NCI-H1436 (cell line): Measurements from ENCODE around the gene SOX8.

Source experiments
- DNase-seq: peaks from one replicate; lab custom pipeline; 2025; lab: John Stamatoyannopoulos, UW

The SOX8 gene

GRCh38 chr16:974001-974601 lies 7.5 kb upstream of the SOX8 start:
- DNase-seq = no peak

DNA sequence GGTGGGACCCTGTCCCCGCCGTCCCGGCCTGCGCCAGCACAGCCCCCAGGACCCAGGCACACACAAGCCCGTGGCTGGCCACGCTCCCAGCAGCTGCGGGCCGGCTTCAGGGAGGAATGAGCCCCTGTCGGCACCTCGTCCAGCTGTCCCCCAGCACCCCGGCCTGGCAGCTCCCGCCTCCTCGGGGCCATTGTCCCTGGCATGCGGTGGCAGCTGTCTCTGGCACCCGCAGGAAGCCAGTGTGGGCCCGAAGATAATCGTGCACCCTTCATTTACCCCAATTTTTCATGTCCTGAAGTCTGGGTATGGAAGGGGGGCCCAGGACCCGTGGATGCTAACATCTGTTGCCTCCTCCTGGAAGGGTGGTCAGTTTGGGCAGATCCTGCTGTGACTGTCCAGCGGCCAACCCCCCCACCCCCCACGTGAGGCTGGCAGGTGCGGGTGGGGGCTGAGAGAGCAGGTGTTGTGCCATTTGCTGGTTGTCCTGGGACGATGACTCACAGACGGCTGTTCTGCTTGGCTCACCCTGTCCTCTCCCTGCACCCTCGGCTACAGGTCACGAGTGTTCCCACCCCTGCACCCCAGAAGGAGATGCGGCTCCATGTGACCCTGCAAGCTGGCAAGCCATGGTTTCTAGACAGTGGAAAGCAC lies 6.8 kb upstream of the SOX8 start:
- DNase-seq = no peak

DNA sequence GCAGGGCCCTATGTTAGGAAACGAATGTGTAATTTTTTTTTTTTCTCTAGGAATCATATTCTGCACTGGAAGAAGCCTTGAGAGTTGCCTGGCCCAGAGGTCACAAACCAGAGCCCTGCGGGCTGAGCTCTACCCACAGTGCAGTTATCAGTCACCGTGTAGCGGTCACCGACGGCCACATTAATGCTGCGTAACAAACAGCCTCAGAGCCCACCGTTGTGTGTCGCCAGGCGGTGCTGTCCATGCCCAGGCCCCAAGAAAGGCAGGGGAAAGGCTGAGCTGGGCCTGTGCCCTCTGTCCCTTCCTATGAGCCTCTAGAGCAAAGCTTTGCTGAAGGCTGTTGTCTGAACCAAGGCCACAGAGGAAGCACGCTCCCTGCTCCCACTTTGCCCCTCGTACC lies 6.3 kb upstream of the SOX8 start:
- no peak for DNase-seq

GRCh38 chr16:976389-976931 lies 5.1 kb upstream of the SOX8 start:
- DNase-seq = no peak

DNA sequence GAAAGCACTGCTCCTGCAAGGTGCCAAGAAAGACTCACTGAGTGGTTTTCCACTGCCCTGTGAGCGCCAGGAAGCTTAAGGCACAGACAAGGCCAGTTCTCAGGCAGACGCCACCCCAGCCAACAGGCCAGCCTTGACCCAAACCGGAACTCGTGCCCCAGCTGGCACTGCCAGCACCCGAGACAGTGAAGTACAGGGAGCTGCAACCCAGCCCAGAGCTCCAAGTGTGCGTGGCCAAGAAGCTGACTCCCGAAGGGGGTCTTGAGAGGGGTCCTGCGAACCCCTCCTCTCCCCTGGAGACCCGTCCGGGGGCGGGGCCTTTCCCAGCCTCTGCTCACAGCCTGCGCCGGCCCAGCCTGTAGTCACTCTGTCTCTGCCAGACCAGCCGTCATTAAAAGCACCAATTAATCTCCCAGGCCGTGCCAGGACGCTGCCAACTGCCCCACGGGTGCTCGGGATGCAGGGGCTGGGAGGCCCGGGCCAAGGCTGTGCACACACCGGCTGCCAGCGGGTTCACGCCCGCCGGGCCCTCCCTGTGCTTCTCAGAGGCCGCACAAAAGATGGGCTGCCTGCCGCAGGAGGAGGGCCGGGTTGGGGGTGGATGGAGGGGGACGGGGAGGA lies 4.4 kb upstream of the SOX8 start:
- no peak for DNase-seq

GRCh38 chr16:977896-978295 lies 3.7 kb upstream of the SOX8 start:
- DNase-seq = no peak

DNA sequence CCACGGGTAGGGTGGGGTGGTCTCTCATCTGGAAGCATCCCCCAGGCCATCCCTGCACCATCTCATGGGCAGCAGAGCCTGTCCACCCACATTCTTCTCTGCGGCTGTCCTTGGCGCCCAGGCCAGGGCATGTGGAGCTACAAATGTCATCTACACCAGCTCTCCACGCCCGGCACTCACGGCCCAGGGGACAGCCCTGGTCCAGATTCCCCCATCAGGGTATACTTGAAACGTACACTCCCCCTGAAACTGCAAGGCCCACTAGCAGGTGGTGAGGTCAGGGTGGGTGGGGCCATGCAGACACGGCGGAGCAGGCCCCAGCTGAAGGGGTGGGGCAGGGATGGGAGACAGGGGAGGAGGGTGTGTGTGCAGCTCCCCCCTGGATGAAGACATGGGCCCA lies 3.2 kb upstream of the SOX8 start:
- no peak for DNase-seq

DNA sequence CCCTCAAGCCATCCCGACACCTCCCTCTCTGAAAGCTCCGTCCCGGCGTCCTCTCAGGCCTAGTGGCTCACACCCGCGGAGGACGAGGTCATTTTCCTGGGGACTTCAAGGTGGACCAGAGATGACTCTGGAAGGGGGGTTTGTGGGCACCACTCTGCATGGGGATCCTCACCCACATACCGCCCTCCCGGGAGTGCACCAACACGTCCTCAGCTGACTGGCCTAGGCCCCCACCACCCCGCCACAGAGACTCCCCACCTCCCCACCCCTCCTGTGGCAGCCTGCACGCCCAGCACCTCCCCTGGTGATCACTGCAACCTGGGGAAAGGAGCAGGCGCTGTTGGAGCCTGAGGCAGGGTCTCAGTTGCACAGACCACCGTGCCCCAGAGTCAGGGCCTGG lies 2.4 kb upstream of the SOX8 start:
- DNase-seq = no peak

GRCh38 chr16:979859-980594 lies 1.5 kb upstream of the SOX8 start:
- no peak for DNase-seq

- DNase-seq = no peak
Measured at GRCh38 chr16:980595-980854, 1.0 kb upstream of the SOX8 start.

DNA sequence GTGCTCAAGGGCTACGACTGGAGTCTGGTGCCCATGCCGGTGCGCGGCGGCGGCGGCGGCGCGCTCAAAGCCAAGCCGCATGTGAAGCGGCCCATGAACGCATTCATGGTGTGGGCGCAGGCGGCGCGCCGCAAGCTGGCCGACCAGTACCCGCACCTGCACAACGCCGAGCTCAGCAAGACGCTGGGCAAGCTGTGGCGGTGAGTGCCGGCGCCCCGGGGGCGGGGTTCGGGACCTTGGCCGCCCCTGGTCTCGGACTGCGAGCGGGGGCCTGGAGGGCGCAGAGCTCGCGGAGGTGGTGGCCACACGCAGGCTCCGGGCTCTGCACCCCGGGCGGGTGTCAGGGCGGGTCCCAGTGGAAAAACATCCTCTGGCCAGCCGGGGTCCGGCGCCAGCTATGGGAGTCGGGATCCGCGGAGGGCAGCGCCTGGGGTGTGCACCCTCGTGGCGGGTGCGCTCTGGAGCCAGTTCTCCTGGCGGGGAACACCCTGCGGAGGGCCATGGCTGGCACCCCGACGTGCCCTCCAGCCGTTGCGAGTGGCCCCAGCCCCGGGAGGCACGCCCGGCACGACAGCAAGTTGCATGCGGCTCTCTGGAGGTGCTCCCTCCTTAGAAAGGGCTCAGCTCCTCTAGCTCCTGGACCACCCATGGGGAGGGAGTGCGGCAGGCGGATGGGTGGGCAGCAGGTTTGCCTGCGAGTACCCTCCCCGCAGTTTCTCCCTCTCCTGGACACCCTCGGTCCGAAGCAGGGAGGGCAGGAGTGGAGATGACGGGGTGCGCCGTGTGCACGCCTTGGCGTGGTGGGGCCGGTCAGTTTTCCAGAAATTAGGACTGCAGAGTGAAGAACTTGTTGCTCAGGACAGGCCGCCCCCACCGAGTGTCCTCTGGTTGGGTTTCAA lies 824 bp downstream of the SOX8 start:
- no peak for DNase-seq

GRCh38 chr16:983044-984030 lies 1.8 kb downstream of the SOX8 start:
- no peak for DNase-seq

- DNase-seq = no peak
Measured at GRCh38 chr16:984121-984694, 2.6 kb downstream of the SOX8 start.

GRCh38 chr16:984736-985636 lies 3.4 kb downstream of the SOX8 start:
- no peak for DNase-seq

DNA sequence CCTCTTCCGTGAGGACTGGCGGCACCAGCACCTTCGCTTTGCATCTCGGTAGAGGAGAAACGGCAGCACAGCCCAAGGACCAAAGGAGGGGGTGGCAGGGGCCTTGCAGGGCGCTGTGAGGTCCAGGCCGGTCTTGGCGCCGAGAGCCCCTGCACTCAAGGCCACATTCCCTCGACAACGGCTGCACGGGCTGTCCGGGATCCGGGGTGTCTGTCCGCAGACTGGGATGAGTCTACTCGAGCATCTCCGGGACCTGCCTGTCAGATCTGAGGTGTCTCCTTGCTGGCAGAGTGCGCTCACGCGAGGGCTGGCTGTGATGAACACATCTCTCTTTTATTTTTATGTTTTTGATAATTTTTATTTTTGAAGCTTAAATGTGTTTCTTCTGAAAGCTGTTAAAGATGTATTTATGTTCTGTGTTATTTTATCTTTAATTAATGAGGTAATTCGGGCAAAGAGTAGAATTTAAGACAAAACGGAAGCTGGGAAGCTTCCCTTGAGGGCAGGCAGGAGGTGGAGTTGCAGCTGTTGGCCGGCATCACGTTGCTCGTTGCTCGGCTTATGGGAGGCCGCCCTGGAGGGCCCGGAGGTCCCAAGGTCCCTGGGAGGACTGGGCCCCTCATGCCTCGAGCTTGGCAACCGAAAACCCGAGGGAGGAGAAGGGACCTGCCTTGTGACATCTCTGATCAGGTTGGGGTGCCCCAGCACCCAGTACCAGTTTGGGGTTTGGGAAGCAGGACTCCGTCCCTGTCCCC lies 4.3 kb downstream of the SOX8 start:
- no peak for DNase-seq

DNA sequence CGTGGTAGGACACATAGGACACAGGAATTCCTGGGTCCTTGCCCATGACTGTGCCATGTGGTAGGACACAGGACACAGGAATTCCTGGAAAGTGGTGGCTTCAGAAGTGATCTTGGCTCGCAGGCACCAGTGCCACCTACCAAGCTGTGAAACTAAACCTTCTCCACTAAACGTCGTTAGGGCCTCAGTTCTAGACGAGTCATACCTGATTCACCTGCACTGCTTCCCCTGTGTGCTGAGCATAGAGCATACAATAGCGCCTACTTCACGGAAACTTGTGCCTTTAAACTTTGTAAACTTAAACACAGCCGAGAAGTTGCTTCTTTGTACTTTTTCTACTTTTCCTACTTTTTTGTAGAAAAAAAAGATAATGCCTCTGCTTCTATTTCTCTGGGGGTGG lies 4.8 kb downstream of the SOX8 start:
- DNase-seq = no peak

DNA sequence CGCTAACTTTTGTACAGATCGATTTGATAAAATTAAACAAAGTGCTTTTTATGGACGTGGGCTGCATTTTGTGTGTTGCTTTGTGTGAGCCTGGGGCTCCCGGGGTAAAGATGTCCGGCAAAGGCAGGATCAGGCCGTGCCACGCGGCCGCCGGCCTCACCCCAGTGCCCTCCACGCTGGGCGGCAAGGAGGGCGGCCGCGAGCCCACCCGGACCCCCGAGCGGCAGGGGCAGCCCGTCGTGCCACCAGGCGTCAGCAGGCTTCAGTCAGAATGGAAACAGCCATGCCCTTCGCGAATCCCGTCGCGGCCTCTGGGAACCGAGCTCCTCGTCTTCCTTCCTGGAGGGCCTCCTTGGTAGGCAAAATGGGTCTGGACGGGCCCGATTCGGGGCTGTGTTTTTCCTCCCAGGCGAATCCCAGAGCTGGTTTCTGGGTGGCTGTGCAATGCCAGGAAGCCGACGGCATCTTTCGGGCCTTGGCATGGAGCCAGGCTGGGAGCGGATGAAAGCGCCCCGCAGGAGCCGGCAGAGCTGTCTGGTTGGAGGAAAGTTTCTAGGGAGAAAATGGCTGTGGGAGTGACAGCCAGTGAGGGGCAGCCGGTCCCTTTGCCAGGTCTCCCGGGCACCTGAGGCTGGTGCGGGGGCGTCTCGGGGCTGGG lies 5.5 kb downstream of the SOX8 start:
- no peak for DNase-seq

GRCh38 chr16:987906-988305 lies 6.3 kb downstream of the SOX8 start:
- no peak for DNase-seq
